Measurements from ENCODE around the gene CSTA.

DNA sequence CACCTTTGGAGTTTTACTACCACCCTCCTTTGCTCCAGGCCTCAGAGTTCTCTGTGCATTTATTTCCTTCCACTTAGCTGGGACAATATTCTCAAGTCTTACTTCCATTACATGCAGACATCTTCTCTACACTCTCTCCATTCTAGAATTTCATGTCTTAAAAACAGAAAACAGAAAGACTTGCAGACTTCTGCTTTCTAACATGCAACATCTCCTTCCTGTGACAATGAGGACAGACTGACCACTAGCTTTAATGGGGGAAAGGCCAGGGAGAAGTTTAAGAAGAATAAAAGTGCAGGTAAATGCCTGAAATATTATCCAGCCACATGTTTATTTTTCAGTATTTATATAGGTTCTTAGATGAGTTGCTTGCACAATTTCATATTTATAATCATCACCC, 17.1 kb upstream of the CSTA start:
- no peak for TF ChIP-seq ZNF44 (CRISPR knock-in tag; IDR thresholded peaks at IDR 0.05)
- TF ChIP-seq, protein P1, sequence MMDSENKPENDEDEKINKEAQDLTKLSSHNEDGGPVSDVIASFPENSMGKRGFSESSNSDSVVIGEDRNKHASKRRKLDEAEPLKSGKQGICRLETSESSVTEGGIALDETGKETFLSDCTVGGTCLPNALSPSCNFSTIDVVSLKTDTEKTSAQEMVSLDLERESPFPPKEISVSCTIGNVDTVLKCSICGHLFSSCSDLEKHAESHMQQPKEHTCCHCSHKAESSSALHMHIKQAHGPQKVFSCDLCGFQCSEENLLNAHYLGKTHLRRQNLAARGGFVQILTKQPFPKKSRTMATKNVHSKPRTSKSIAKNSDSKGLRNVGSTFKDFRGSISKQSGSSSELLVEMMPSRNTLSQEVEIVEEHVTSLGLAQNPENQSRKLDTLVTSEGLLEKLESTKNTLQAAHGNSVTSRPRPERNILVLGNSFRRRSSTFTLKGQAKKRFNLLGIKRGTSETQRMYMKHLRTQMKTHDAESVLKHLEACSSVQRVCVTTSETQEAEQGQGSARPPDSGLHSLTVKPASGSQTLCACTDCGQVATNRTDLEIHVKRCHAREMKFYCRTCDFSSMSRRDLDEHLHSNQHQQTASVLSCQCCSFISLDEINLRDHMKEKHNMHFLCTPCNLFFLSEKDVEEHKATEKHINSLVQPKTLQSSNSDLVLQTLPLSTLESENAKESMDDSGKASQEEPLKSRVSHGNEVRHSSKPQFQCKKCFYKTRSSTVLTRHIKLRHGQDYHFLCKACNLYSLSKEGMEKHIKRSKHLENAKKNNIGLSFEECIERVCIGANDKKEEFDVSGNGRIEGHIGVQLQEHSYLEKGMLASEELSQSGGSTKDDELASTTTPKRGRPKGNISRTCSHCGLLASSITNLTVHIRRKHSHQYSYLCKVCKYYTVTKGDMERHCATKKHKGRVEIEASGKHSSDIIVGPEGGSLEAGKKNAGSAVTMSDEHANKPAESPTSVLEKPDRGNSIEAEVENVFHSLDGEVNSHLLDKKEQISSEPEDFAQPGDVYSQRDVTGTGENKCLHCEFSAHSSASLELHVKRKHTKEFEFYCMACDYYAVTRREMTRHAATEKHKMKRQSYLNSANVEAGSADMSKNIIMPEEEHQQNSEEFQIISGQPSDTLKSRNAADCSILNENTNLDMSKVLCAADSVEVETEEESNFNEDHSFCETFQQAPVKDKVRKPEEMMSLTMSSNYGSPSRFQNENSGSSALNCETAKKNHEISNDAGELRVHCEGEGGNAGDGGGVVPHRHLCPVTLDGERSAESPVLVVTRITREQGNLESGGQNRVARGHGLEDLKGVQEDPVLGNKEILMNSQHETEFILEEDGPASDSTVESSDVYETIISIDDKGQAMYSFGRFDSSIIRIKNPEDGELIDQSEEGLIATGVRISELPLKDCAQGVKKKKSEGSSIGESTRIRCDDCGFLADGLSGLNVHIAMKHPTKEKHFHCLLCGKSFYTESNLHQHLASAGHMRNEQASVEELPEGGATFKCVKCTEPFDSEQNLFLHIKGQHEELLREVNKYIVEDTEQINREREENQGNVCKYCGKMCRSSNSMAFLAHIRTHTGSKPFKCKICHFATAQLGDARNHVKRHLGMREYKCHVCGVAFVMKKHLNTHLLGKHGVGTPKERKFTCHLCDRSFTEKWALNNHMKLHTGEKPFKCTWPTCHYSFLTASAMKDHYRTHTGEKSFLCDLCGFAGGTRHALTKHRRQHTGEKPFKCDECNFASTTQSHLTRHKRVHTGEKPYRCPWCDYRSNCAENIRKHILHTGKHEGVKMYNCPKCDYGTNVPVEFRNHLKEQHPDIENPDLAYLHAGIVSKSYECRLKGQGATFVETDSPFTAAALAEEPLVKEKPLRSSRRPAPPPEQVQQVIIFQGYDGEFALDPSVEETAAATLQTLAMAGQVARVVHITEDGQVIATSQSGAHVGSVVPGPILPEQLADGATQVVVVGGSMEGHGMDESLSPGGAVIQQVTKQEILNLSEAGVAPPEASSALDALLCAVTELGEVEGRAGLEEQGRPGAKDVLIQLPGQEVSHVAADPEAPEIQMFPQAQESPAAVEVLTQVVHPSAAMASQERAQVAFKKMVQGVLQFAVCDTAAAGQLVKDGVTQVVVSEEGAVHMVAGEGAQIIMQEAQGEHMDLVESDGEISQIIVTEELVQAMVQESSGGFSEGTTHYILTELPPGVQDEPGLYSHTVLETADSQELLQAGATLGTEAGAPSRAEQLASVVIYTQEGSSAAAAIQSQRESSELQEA (CRISPR knock-in tag; IDR thresholded peaks at IDR 0.05; ENCODE audit: not compliant biosample characterization) = no peak
- no peak for TF ChIP-seq FOXO1 (CRISPR knock-in tag; IDR thresholded peaks at IDR 0.05)

Data from HepG2 (cell line).